Naive thymus-derived CD4-positive, alpha-beta T cell (primary cell): ENCODE measurements around the gene GPHN. TPM values are rescaled to one million over a fixed set of nuclear protein-coding genes. Genes with fewer than 3 reads are reported as not detected.

Experiments used
- ATAC-seq: fragments of 150-1000 bp; cut with Tn5 transposase; 2 replicates; pipeline ENCODE4 v1.10.0; 2021; ENCODE audit warnings: mild to moderate bottlenecking, moderate library complexity
- CTCF ChIA-PET: fragments of 350-600 bp; sonication (Branson Sonifier 250); formaldehyde crosslinking; loops from one replicate; lab custom pipeline; 2021; ENCODE audit warnings: antibody characterized with exemption; lab: Charles Lee
- POLR2A ChIA-PET: fragments of 350-600 bp; sonication (Branson Sonifier 250); formaldehyde crosslinking; loops from one replicate; lab custom pipeline; 2021; ENCODE audit warnings: antibody characterized with exemption, inconsistent platforms; lab: Charles Lee
- DNase-seq, 9 donors: peaks; one replicate each; pipeline versions ENCODE4 v3.0.0 to v3.0.0-alpha.2; 2020 to 2022; ENCODE audit warnings: mixed read lengths in 1 of 9
- H3K27ac ChIP-seq: one replicate; pipeline ENCODE4 v1.7.0; 2013; ENCODE audit warnings: mild to moderate bottlenecking, low read depth, low read length, moderate library complexity
- H3K27me3 ChIP-seq, 2 donors: one replicate each; pipeline ENCODE4 v1.7.0; 2013; ENCODE audit warnings: low read length in 2 of 2, mild to moderate bottlenecking in 2 of 2, moderate library complexity in 2 of 2; ENCODE audit not compliant: control insufficient read depth in 2 of 2, insufficient read depth in 2 of 2
- H3K36me3 ChIP-seq, 3 experiments: 1 replicate in 2 of 3; 2 replicates in 1 of 3; pipeline ENCODE4 v1.7.0; 2013; ENCODE audit warnings: low read length in 3 of 3, mild to moderate bottlenecking in 3 of 3, moderate library complexity in 1 of 3; ENCODE audit not compliant: insufficient read depth in 3 of 3, control insufficient read depth in 2 of 3
- H3K4me1 ChIP-seq, 2 donors: one replicate each; pipeline ENCODE4 v1.7.0; 2013; ENCODE audit warnings: low read length in 2 of 2, mild to moderate bottlenecking in 2 of 2, moderate library complexity in 1 of 2; ENCODE audit not compliant: control insufficient read depth in 2 of 2, insufficient read depth in 2 of 2
- H3K4me3 ChIP-seq: 2 replicates; pipeline ENCODE4 v1.7.0; 2013; ENCODE audit warnings: mild to moderate bottlenecking, low read length
- H3K9me3 ChIP-seq, 3 experiments: 1 replicate in 2 of 3; 2 replicates in 1 of 3; pipeline ENCODE4 v1.7.0; 2013; ENCODE audit warnings: low read length in 3 of 3; ENCODE audit not compliant: control insufficient read depth in 2 of 3
- H3K27ac Mint-ChIP-seq, 9 donors: one replicate each; pipeline ENCODE4 v1.8.0; 2020 to 2022; ENCODE audit warnings: mixed read lengths in 9 of 9, mild to moderate bottlenecking in 8 of 9, moderate library complexity in 5 of 9, inconsistent platforms in 2 of 9
- H3K27me3 Mint-ChIP-seq, 5 donors: one replicate each; pipeline ENCODE4 v1.8.0; 2021 to 2022; ENCODE audit warnings: mixed read lengths in 5 of 5, mild to moderate bottlenecking in 1 of 5
- H3K36me3 Mint-ChIP-seq, 5 donors: one replicate each; pipeline ENCODE4 v1.8.0; 2020 to 2022; ENCODE audit warnings: mixed read lengths in 5 of 5, mild to moderate bottlenecking in 3 of 5, inconsistent platforms in 1 of 5
- H3K4me1 Mint-ChIP-seq, 7 donors: one replicate each; pipeline ENCODE4 v1.8.0; 2020 to 2022; ENCODE audit warnings: mixed read lengths in 7 of 7, mild to moderate bottlenecking in 3 of 7, inconsistent platforms in 1 of 7
- H3K4me3 Mint-ChIP-seq, 10 donors: one replicate each; pipeline ENCODE4 v1.8.0; 2020 to 2022; ENCODE audit warnings: mild to moderate bottlenecking in 10 of 10, mixed read lengths in 10 of 10, moderate library complexity in 6 of 10, inconsistent platforms in 2 of 10
- H3K9me3 Mint-ChIP-seq, 11 donors: one replicate each; pipeline ENCODE4 v1.8.0; 2020 to 2022; ENCODE audit warnings: mixed read lengths in 11 of 11, mild to moderate bottlenecking in 4 of 11, inconsistent platforms in 1 of 11, moderate library complexity in 1 of 11
- intact Hi-C, 2 donors: fragments of 100-400 bp; cut with micrococcal nuclease; formaldehyde crosslinking; loops; one replicate each; pipeline ENCODE4 v1.15.1; 2023
- polyA plus RNA-seq, 2 donors: library from polyadenylated mRNA; unstranded; fragments of 300-500 nt; fragmentation: Illumina TruSeq; gene quantifications; one replicate each; pipeline ENCODE4 v1.2.3, GENCODE V29; 2021
- total RNA-seq, 6 experiments: library from RNA in 5 of 6; stranded (reverse) in 5 of 6; gene quantifications; 1 replicate in 5 of 6; 2 replicates in 1 of 6; pipeline ENCODE4 v1.2.3 and lab custom pipeline; 2021 to 2026

GPHN gene
- total and polyA plus RNA-seq, 7 experiments from 2014 or later: 6.0 to 28.1 (median 14.3) TPM

DNA sequence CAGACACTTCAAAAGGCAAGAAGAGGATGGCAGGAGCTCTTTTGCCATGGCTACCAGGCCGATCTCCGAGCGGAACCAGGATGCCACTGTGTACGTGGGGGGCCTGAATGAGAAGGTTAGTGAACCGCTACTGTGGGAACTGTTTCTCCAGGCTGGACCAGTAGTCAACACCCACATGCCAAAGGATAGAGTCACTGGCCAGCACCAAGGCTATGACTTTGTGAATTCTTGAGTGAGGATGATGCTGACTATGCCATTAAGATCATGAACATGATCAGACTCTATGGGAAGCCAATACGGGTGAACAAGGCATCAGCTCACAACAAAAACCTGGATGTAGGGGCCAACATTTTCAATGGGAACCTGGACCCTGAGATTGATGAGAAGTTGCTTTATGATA is 691.1 kb downstream of the GPHN start:
- H3K9me3 ChIP-seq: no peaks in the 10 kb centered on the region
- CTCF ChIA-PET: no interaction called here
- no peaks in the 10 kb centered on the region for H3K36me3 Mint-ChIP-seq
- H3K27me3 ChIP-seq: no peaks in the 10 kb centered on the region
- POLR2A ChIA-PET: no interaction called here
- H3K27ac Mint-ChIP-seq: no peak overlapping the region
- no peak overlapping the region for H3K4me3 Mint-ChIP-seq
- intact Hi-C loops: no loop called here
- peaks cover 0 to 6% (median 0%) of the 10 kb centered on the region in 5 donors for H3K27me3 Mint-ChIP-seq
- H3K4me1 Mint-ChIP-seq: peaks cover 0 to 11% (median 0%) of the 10 kb centered on the region in 7 donors
- H3K9me3 Mint-ChIP-seq: no peaks in the 10 kb centered on the region
- DNase-seq (no peak), ATAC-seq (no peak)
- no peaks in the 10 kb centered on the region for H3K36me3 ChIP-seq
- no peak overlapping the region for H3K27ac ChIP-seq
- H3K4me1 ChIP-seq: no peaks in the 10 kb centered on the region
- no peak overlapping the region for H3K4me3 ChIP-seq

DNA sequence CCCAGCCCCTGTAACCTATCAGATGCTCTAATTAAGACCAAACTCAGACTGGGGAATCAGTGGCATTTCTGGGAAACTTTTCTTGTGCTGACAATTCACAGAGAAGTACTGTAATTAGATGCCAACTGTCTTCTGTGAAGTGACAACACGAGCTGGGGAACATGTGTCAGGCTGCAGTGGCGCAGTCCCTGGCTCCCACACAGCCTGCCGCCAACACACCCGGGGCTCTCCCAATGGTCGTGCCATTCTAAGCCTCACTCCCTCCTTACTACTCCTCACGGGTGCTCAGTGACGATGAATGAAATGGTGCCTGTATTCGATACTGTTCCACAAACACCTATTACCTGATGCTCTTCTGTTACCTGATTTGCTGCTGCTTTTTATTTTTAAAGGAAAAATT is 699.9 kb downstream of the GPHN start:
- H3K27ac ChIP-seq: no peak overlapping the region
- H3K27me3 ChIP-seq: no peaks in the 10 kb centered on the region
- ChIA-PET POLR2A (no interaction called here), CTCF (no interaction called here)
- intact Hi-C loops: no loop called here
- Mint-ChIP-seq H3K27ac (no peak overlapping the region), H3K4me3 (no peak overlapping the region), H3K4me1 (no peaks in the 10 kb centered on the region), H3K9me3 (no peaks in the 10 kb centered on the region), H3K27me3 (peaks cover 0 to 5% (median 0%) of the 10 kb centered on the region in 5 donors), H3K36me3 (no peaks in the 10 kb centered on the region)
- H3K4me3 ChIP-seq: no peak overlapping the region
- H3K36me3 ChIP-seq: no peaks in the 10 kb centered on the region
- DNase-seq (no peak), ATAC-seq (no peak)
- no peaks in the 10 kb centered on the region for H3K9me3 ChIP-seq
- no peaks in the 10 kb centered on the region for H3K4me1 ChIP-seq

DNA sequence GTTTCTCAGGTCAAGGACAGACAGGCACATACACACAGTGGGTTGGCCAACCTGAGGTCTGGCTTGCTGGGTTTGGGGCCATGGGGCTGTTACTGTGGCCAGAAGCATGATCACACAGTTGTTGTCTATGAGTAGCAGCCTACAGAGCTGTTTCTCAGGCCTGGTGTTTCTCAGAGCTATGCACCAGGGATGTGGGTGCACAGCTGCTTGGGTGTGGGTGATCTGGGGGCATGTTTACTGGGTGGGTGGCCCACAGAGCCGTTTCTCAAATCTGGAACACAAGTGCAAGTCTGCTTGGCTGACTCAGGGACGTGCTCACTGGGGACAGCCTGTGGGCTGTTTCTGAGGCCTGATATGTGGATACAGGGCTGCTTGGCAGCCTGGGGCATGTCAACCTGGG is 710.2 kb downstream of the GPHN start:
- Mint-ChIP-seq H3K36me3 (no peaks in the 10 kb centered on the region), H3K9me3 (no peaks in the 10 kb centered on the region), H3K27me3 (peaks cover 0 to 9% (median 0%) of the 10 kb centered on the region in 5 donors), H3K4me3 (no peak overlapping the region), H3K27ac (no peak overlapping the region), H3K4me1 (no peaks in the 10 kb centered on the region)
- Histone ChIP-seq H3K27me3 (no peaks in the 10 kb centered on the region), H3K36me3 (no peaks in the 10 kb centered on the region), H3K4me1 (no peaks in the 10 kb centered on the region), H3K9me3 (no peaks in the 10 kb centered on the region), H3K4me3 (no peak overlapping the region), H3K27ac (no peak overlapping the region)
- no peak for ATAC-seq
- CTCF ChIA-PET: no interaction called here
- POLR2A ChIA-PET: no interaction called here
- intact Hi-C loops: no loop called here
- DNase-seq: no peak

- POLR2A ChIA-PET: interaction anchor here (0.7 kb wide), 1 partner anchor 431 kb away, joined by 3 read pairs; no protein-coding TSS in a partner anchor
- ATAC-seq (no peak), DNase-seq (no peak)
- H3K27ac ChIP-seq: no peak overlapping the region
- H3K4me3 ChIP-seq: no peak overlapping the region
- CTCF ChIA-PET: no interaction called here
- peaks cover 0 to 9% (median 4%) of the 10 kb centered on the region in 5 donors for H3K27me3 Mint-ChIP-seq
- no peak overlapping the region for H3K4me3 Mint-ChIP-seq
- no peaks in the 10 kb centered on the region for H3K4me1 Mint-ChIP-seq
- H3K27ac Mint-ChIP-seq: no peak overlapping the region
- intact Hi-C loops: no loop called here
- no peaks in the 10 kb centered on the region for H3K36me3 Mint-ChIP-seq
- H3K9me3 Mint-ChIP-seq: no peaks in the 10 kb centered on the region
- no peaks in the 10 kb centered on the region for H3K4me1 ChIP-seq
- no peaks in the 10 kb centered on the region for H3K36me3 ChIP-seq
- H3K9me3 ChIP-seq: no peaks in the 10 kb centered on the region
- no peaks in the 10 kb centered on the region for H3K27me3 ChIP-seq
Measured at GRCh38 chr14:67221248-67221981, 713.5 kb downstream of the GPHN start.

GRCh38 chr14:67221982-67222328 is 714.0 kb downstream of the GPHN start:
- no peaks in the 10 kb centered on the region for H3K4me1 ChIP-seq
- ChIA-PET CTCF (no interaction called here), POLR2A (interaction anchor here (0.7 kb wide), 1 partner anchor 430 kb away, joined by 3 read pairs; no protein-coding TSS in a partner anchor)
- peaks cover 0 to 9% (median 8%) of the 10 kb centered on the region in 5 donors for H3K27me3 Mint-ChIP-seq
- H3K36me3 Mint-ChIP-seq: no peaks in the 10 kb centered on the region
- H3K4me3 Mint-ChIP-seq: no peak overlapping the region
- H3K27ac Mint-ChIP-seq: no peak overlapping the region
- H3K27me3 ChIP-seq: no peaks in the 10 kb centered on the region
- no peak overlapping the region for H3K27ac ChIP-seq
- ATAC-seq (no peak), DNase-seq (no peak)
- H3K9me3 Mint-ChIP-seq: no peaks in the 10 kb centered on the region
- no peak overlapping the region for H3K4me3 ChIP-seq
- no peaks in the 10 kb centered on the region for H3K4me1 Mint-ChIP-seq
- no peaks in the 10 kb centered on the region for H3K36me3 ChIP-seq
- H3K9me3 ChIP-seq: no peaks in the 10 kb centered on the region
- intact Hi-C loops: no loop called here

DNA sequence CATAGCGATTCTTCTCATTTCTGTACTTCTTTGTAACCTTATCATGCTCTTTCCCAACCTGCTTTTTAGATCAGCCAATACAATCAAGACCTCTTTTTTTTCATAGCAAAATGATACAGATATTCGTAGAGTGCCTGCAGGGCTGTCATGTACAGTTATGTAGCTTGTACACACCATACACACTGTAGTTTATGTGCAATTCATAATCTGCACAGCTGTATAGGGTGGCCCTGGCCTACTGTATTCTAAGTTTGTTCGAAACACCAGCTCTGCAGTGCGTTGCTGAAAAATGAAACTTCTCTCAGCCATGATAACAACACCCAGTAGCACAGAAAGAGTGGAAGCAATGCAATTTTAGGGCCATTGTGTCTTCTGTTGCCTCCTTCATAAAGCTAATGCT is 717.6 kb downstream of the GPHN start:
- no peak for ATAC-seq
- DNase-seq: no peak
- no peaks in the 10 kb centered on the region for H3K36me3 ChIP-seq
- H3K36me3 Mint-ChIP-seq: no peaks in the 10 kb centered on the region
- no peak overlapping the region for H3K27ac Mint-ChIP-seq
- H3K27me3 Mint-ChIP-seq: peaks cover 0 to 8% (median 0%) of the 10 kb centered on the region in 5 donors
- H3K27me3 ChIP-seq: no peaks in the 10 kb centered on the region
- H3K4me1 Mint-ChIP-seq: no peaks in the 10 kb centered on the region
- H3K9me3 ChIP-seq: no peaks in the 10 kb centered on the region
- H3K4me3 ChIP-seq: no peak overlapping the region
- POLR2A ChIA-PET: no interaction called here
- CTCF ChIA-PET: no interaction called here
- no peaks in the 10 kb centered on the region for H3K9me3 Mint-ChIP-seq
- no peak overlapping the region for H3K4me3 Mint-ChIP-seq
- intact Hi-C loops: no loop called here
- H3K27ac ChIP-seq: no peak overlapping the region
- H3K4me1 ChIP-seq: no peaks in the 10 kb centered on the region

GRCh38 chr14:67228325-67228984 is 720.5 kb downstream of the GPHN start:
- no peak for ATAC-seq
- Mint-ChIP-seq H3K27me3 (peaks cover 0 to 8% (median 0%) of the 10 kb centered on the region in 5 donors), H3K27ac (no peak overlapping the region), H3K4me3 (no peak overlapping the region), H3K36me3 (no peaks in the 10 kb centered on the region), H3K9me3 (no peaks in the 10 kb centered on the region), H3K4me1 (peaks cover 0 to 4% (median 0%) of the 10 kb centered on the region in 7 donors)
- CTCF ChIA-PET: no interaction called here
- POLR2A ChIA-PET: no interaction called here
- DNase-seq: no peak
- Histone ChIP-seq H3K36me3 (no peaks in the 10 kb centered on the region), H3K27me3 (no peaks in the 10 kb centered on the region), H3K9me3 (no peaks in the 10 kb centered on the region), H3K4me1 (no peaks in the 10 kb centered on the region), H3K4me3 (no peak overlapping the region), H3K27ac (no peak overlapping the region)
- intact Hi-C loops: no loop called here
